Measurements from ENCODE around the gene C8A.

C8A gene

GRCh38 chr1:56817716-56818463, 36.7 kb upstream of the C8A start:
- H3K4me3 ChIP-seq (ENCODE audit: low read depth, low read length) = no peak overlapping the region
- no peak for TF ChIP-seq CTCF (IDR thresholded peaks at IDR 0.05; ENCODE audit: borderline replicate concordance, insufficient read depth, low read depth, low read length)

GRCh38 chr1:56819387-56819899, 35.2 kb upstream of the C8A start, which contains the start of gene FYB2:
Gene FYB2 (minus strand): TSS chr1:56819404. CDS start chr1:56819290, 114 bp downstream.
- no peak within 1 kb of the TSS for H3K4me3 ChIP-seq (ENCODE audit: low read depth, low read length)
- TF ChIP-seq CTCF (IDR thresholded peaks at IDR 0.05; ENCODE audit: borderline replicate concordance, insufficient read depth, low read depth, low read length) = no peak

- no peak overlapping the region for H3K4me3 ChIP-seq (ENCODE audit: low read depth, low read length)
- peak; percentile 96 for TF ChIP-seq CTCF (IDR thresholded peaks at IDR 0.05; ENCODE audit: borderline replicate concordance, insufficient read depth, low read depth, low read length)
These were observed 33.7 kb upstream of the C8A start for GRCh38 chr1:56820755-56821461.

GRCh38 chr1:56821462-56821797, 33.2 kb upstream of the C8A start:
- no peak for TF ChIP-seq CTCF (IDR thresholded peaks at IDR 0.05; ENCODE audit: borderline replicate concordance, insufficient read depth, low read depth, low read length)
- no peak overlapping the region for H3K4me3 ChIP-seq (ENCODE audit: low read depth, low read length)

GRCh38 chr1:56824271-56824670, 30.3 kb upstream of the C8A start:
- H3K4me3 ChIP-seq (ENCODE audit: low read depth, low read length) = no peak overlapping the region
- TF ChIP-seq CTCF (IDR thresholded peaks at IDR 0.05; ENCODE audit: borderline replicate concordance, insufficient read depth, low read depth, low read length) = no peak

- TF ChIP-seq CTCF (IDR thresholded peaks at IDR 0.05; ENCODE audit: borderline replicate concordance, insufficient read depth, low read depth, low read length) = no peak
- H3K4me3 ChIP-seq (ENCODE audit: low read depth, low read length) = no peak overlapping the region
These were observed 29.7 kb upstream of the C8A start for GRCh38 chr1:56824938-56825337.

All from GM12875 (cell line).